A549 (cell line): ENCODE data around the gene OR10T2.

Source experiments
- CHD4 ChIP-seq: fragments of 200-600 bp; sonication (generic); IDR thresholded peaks from 2 replicates; pipeline ENCODE4 v1.6.1; 2016; ENCODE audit warnings: antibody characterized with exemption, mild to moderate bottlenecking, borderline replicate concordance
- ESRRA ChIP-seq: fragments of 150-350 bp; IDR thresholded peaks from 2 replicates; pipeline ENCODE4 v1.6.1; 2014; ENCODE audit warnings: mild to moderate bottlenecking, low read length, borderline replicate concordance
- NFE2L2 ChIP-seq: fragments of 150-350 bp; conservative IDR thresholded peaks from 2 replicates; pipeline ENCODE4 v1.6.1; 2014; ENCODE audit warnings: low read length
- NPAS2 ChIP-seq: fragments of 250-450 bp; sonication (Bioruptor Pico); IDR thresholded peaks from 2 replicates; pipeline ENCODE4 v1.8.0; 2022; ENCODE audit warnings: mild to moderate bottlenecking, moderate library complexity, borderline replicate concordance
- POLR2A ChIP-seq: IDR thresholded peaks from 2 replicates; pipeline ENCODE4 v1.6.1; 2012; ENCODE audit warnings: mild to moderate bottlenecking, low read length
- RCOR1 ChIP-seq: fragments of 150-350 bp; IDR thresholded peaks from 2 replicates; pipeline ENCODE4 v1.6.1; 2014; ENCODE audit warnings: antibody characterized with exemption, low read length, low read depth
- TFCP2L1 ChIP-seq: fragments of 250-450 bp; sonication (Bioruptor Pico); IDR thresholded peaks from 2 replicates; pipeline ENCODE4 v1.5.0; 2021; ENCODE audit warnings: mild to moderate bottlenecking
- TF ChIP-seq, protein P1 (sequence below): fragments of 450-650 bp; IDR thresholded peaks from 2 replicates; pipeline ENCODE4 v1.6.1; 2014; ENCODE audit warnings: antibody characterized with exemption
- TF ChIP-seq, protein P2 (sequence below): fragments of >200 bp; sonication (Bioruptor Twin); formaldehyde crosslinking; IDR thresholded peaks from 3 replicates; pipeline ENCODE4 v1.5.1; 2016

DNA sequence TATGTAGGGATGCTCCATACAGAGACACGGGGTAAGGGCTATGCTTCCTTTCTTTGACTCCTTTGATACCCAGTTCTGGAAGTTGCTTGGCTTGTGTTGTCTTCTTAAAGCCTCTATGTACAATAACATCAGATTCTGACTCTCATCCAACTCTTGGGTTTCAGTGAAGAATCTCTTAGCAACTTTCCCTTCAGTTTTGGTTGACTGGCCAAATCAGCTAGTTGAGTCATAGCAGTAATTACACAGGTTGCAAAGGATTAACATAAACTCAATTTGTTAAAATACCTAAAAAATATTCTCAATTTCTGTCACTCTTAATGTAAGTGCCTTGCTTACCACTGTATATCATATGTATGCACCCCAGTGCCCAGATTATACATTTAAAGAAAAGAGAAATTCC, 36.3 kb downstream of the OR10T2 start:
- TF ChIP-seq, protein P1, sequence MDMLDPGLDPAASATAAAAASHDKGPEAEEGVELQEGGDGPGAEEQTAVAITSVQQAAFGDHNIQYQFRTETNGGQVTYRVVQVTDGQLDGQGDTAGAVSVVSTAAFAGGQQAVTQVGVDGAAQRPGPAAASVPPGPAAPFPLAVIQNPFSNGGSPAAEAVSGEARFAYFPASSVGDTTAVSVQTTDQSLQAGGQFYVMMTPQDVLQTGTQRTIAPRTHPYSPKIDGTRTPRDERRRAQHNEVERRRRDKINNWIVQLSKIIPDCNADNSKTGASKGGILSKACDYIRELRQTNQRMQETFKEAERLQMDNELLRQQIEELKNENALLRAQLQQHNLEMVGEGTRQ: no peak
- TF ChIP-seq, protein P2, sequence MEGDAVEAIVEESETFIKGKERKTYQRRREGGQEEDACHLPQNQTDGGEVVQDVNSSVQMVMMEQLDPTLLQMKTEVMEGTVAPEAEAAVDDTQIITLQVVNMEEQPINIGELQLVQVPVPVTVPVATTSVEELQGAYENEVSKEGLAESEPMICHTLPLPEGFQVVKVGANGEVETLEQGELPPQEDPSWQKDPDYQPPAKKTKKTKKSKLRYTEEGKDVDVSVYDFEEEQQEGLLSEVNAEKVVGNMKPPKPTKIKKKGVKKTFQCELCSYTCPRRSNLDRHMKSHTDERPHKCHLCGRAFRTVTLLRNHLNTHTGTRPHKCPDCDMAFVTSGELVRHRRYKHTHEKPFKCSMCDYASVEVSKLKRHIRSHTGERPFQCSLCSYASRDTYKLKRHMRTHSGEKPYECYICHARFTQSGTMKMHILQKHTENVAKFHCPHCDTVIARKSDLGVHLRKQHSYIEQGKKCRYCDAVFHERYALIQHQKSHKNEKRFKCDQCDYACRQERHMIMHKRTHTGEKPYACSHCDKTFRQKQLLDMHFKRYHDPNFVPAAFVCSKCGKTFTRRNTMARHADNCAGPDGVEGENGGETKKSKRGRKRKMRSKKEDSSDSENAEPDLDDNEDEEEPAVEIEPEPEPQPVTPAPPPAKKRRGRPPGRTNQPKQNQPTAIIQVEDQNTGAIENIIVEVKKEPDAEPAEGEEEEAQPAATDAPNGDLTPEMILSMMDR: no peak
- no peak for TF ChIP-seq ESRRA
- TF ChIP-seq TFCP2L1: no peak
- TF ChIP-seq NFE2L2: no peak
- no peak for TF ChIP-seq NPAS2 (CRISPR knock-in tag)
- no peak for TF ChIP-seq RCOR1
- no peak for TF ChIP-seq POLR2A
- no peak for TF ChIP-seq CHD4
